ENCODE data around the gene TRIO. TPM values are rescaled to one million over a fixed set of nuclear protein-coding genes. Genes with fewer than 3 reads are reported as not detected.

Gene TRIO
- total RNA-seq, 1 donor from 2014 or later: 163 TPM

DNA sequence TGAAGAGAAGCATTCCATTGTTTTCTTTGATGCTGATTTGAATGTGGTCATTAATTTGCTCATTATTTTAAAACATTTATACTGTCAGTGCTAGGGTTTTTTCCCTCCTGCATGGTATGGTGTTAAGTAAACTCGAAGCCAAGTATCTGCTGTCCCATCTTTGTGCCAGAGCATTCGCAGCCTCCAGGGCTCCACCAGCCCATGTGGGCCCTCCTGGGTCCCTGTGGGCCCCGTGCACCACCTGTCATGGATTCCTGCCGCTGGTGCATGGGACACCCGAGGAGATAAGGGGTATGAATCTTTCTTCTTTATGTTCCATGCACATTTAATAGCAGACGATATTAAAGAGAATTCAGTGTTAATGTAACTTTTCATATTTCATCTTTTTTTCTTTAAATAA, 95.1 kb downstream of the TRIO start:
- no peak for DNase-seq (ENCODE audit: low spot score, unreplicated experiment)
- Mint-ChIP-seq H3K4me1 (ENCODE audit: low read depth) (peaks cover 22% of the 10 kb centered on the region), H3K4me3 (ENCODE audit: low read depth) (no peak overlapping the region), H3K9me3 (ENCODE audit: low read depth) (no peaks in the 10 kb centered on the region), H3K27ac (no peak overlapping the region), H3K27me3 (no peaks in the 10 kb centered on the region), H3K36me3 (ENCODE audit: insufficient read depth) (no peaks in the 10 kb centered on the region)
- no peak for TF ChIP-seq CTCF (IDR thresholded peaks at IDR 0.05; ENCODE audit: unreplicated experiment)

- no peak for DNase-seq (ENCODE audit: low spot score, unreplicated experiment)
- Mint-ChIP-seq H3K27me3 (no peaks in the 10 kb centered on the region), H3K9me3 (ENCODE audit: low read depth) (no peaks in the 10 kb centered on the region), H3K36me3 (ENCODE audit: insufficient read depth) (no peaks in the 10 kb centered on the region), H3K4me1 (ENCODE audit: low read depth) (peaks cover 18% of the 10 kb centered on the region), H3K4me3 (ENCODE audit: low read depth) (no peak overlapping the region), H3K27ac (no peak overlapping the region)
- no peak for TF ChIP-seq CTCF (IDR thresholded peaks at IDR 0.05; ENCODE audit: unreplicated experiment)
Measured at GRCh38 chr5:14239404-14239803, 96.3 kb downstream of the TRIO start.

DNA sequence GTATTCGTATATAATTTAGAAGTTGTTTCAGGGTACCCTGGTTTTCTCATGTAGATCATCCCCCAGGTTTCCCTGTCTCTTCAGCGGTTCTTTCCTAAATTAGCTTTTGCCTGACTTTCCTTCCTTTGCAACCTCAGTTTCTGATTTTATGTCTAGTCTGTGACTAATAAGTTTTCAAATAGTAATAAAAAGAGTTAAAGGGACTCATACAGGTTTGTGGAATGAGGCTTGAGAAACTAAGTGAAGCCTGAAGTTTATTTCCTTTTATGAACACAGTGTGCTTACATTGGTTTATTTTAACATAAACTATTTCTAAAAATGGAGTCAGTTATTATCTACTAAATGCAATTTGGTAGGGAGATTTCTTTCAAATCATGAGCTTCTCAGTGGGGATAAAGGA, 96.8 kb downstream of the TRIO start:
- no peak for TF ChIP-seq CTCF (IDR thresholded peaks at IDR 0.05; ENCODE audit: unreplicated experiment)
- DNase-seq (ENCODE audit: low spot score, unreplicated experiment): no peak
- H3K27ac Mint-ChIP-seq: no peak overlapping the region
- no peaks in the 10 kb centered on the region for H3K36me3 Mint-ChIP-seq (ENCODE audit: insufficient read depth)
- H3K27me3 Mint-ChIP-seq: no peaks in the 10 kb centered on the region
- no peak overlapping the region for H3K4me3 Mint-ChIP-seq (ENCODE audit: low read depth)
- no peaks in the 10 kb centered on the region for H3K9me3 Mint-ChIP-seq (ENCODE audit: low read depth)
- peaks cover 18% of the 10 kb centered on the region for H3K4me1 Mint-ChIP-seq (ENCODE audit: low read depth)

- H3K27me3 Mint-ChIP-seq: no peaks in the 10 kb centered on the region
- DNase-seq (ENCODE audit: low spot score, unreplicated experiment): no peak
- no peak overlapping the region for H3K4me3 Mint-ChIP-seq (ENCODE audit: low read depth)
- H3K9me3 Mint-ChIP-seq (ENCODE audit: low read depth): no peaks in the 10 kb centered on the region
- H3K4me1 Mint-ChIP-seq (ENCODE audit: low read depth): peaks cover 18% of the 10 kb centered on the region
- no peaks in the 10 kb centered on the region for H3K36me3 Mint-ChIP-seq (ENCODE audit: insufficient read depth)
- no peak overlapping the region for H3K27ac Mint-ChIP-seq
- no peak for TF ChIP-seq CTCF (IDR thresholded peaks at IDR 0.05; ENCODE audit: unreplicated experiment)
Measured at GRCh38 chr5:14240359-14240758, 97.2 kb downstream of the TRIO start.

DNA sequence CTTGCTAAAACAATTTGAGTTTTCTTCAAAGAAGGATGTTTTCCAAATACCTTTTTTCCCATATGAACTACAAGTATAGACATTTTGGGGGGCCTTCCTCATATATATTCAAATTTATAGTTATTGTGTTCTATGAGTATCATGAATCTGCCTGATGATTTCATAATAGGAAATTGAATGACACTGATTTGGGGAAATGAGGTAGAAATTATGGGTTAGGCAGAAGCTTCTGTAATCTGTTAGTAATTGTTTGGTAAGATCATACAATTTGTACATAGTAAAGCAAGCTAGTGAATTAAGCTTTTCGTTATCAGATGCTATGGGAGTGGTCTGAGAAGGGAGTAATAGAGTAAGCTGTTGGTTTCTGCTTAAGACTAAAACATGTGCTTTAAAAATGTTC, 98.0 kb downstream of the TRIO start:
- H3K4me1 Mint-ChIP-seq (ENCODE audit: low read depth): peaks cover 18% of the 10 kb centered on the region
- H3K27ac Mint-ChIP-seq: no peak overlapping the region
- H3K27me3 Mint-ChIP-seq: no peaks in the 10 kb centered on the region

More for the DNA sequence above, 98.0 kb downstream of the TRIO start:
- DNase-seq (ENCODE audit: low spot score, unreplicated experiment): no peak
- H3K4me3 Mint-ChIP-seq (ENCODE audit: low read depth): no peak overlapping the region
- no peaks in the 10 kb centered on the region for H3K9me3 Mint-ChIP-seq (ENCODE audit: low read depth)
- no peaks in the 10 kb centered on the region for H3K36me3 Mint-ChIP-seq (ENCODE audit: insufficient read depth)
- no peak for TF ChIP-seq CTCF (IDR thresholded peaks at IDR 0.05; ENCODE audit: unreplicated experiment)

All from progenitor cell of endocrine pancreas (in vitro differentiated cells).